K562 (cell line): ENCODE measurements around the gene MEAF6. TPM values are rescaled to one million over a fixed set of nuclear protein-coding genes. Genes with fewer than 3 reads are reported as not detected.
A peak's percentile ranks its signal among the peaks of the same experiment; 100 is the strongest.

Experiments
- CBFA2T2 ChIP-seq: fragments of 450-650 bp; conservative IDR thresholded peaks from 2 replicates; pipeline ENCODE4 v1.6.1; 2017; ENCODE audit warnings: mild to moderate bottlenecking
- ETS1 ChIP-seq: conservative IDR thresholded peaks from 2 replicates; pipeline ENCODE4 v1.6.1; 2011; ENCODE audit warnings: low read depth, mild to moderate bottlenecking, low read length; ENCODE audit not compliant: control insufficient read depth
- FOSL1 ChIP-seq: fragments of 200-800 bp; sonication (Bioruptor generic); conservative IDR thresholded peaks from 2 replicates; pipeline ENCODE4 v1.6.1; 2016; ENCODE audit warnings: missing genetic modification characterization, missing compliant biosample characterization
- IRF9 ChIP-seq: fragments of 450-650 bp; IDR thresholded peaks from 2 replicates; pipeline ENCODE4 v1.6.1; 2016; ENCODE audit warnings: missing biosample characterization, missing genetic modification characterization
- MBD1 ChIP-seq: fragments of 250-450 bp; sonication (Bioruptor Pico); IDR thresholded peaks from 2 replicates; pipeline ENCODE4 v1.8.0; 2022; ENCODE audit warnings: inconsistent platforms
- MCM7 ChIP-seq, 2 experiments: fragments of 450-650 bp; IDR thresholded peaks; 2 replicates each; pipeline ENCODE4 v1.6.1; 2016 to 2018
- PRDM10 ChIP-seq: fragments of 450-650 bp; IDR thresholded peaks from 2 replicates; pipeline ENCODE4 v1.6.1; 2018; ENCODE audit not compliant: partially characterized antibody
- SLC30A9 ChIP-seq: fragments of 250-450 bp; sonication (Bioruptor Pico); IDR thresholded peaks from 2 replicates; pipeline ENCODE4 v1.8.0; 2022; ENCODE audit warnings: mild to moderate bottlenecking, moderate library complexity
- STAT5A ChIP-seq: IDR thresholded peaks from 2 replicates; pipeline ENCODE4 v1.6.1; 2012; ENCODE audit warnings: low read length, inconsistent platforms, borderline replicate concordance
- THAP7 ChIP-seq: fragments of 250-450 bp; sonication (Bioruptor Pico); IDR thresholded peaks from 2 replicates; pipeline ENCODE4 v1.5.0; 2021
- TSHZ1 ChIP-seq: fragments of 250-450 bp; sonication (Bioruptor Pico); IDR thresholded peaks from 2 replicates; pipeline ENCODE4 v1.4.0; 2020; ENCODE audit warnings: mild to moderate bottlenecking, moderate library complexity
- ZBED1 ChIP-seq: IDR thresholded peaks from 2 replicates; pipeline ENCODE4 v1.6.1; 2014
- ZC3H4 ChIP-seq: sonication (generic); formaldehyde crosslinking; IDR thresholded peaks from 2 replicates; pipeline ENCODE4 v1.9.0; 2021; ENCODE audit warnings: missing genetic modification reagents, borderline replicate concordance
- ZNF12 ChIP-seq: sonication (generic); formaldehyde crosslinking; IDR thresholded peaks from 2 replicates; pipeline ENCODE4 v1.4.0; 2020; ENCODE audit warnings: mild to moderate bottlenecking, missing genetic modification reagents
- ZNF444 ChIP-seq: fragments of 250-450 bp; sonication (Bioruptor Pico); IDR thresholded peaks from 2 replicates; pipeline ENCODE4 v1.4.0; 2020; ENCODE audit warnings: mild to moderate bottlenecking, moderate library complexity
- polyA plus RNA-seq, 8 experiments: library from polyadenylated mRNA; depleted of rRNA in 4 of 8; stranded (reverse) in 5 of 8; unstranded in 3 of 8; fragments of >200 nt; fragmentation: Nextera tagmentation in 2 of 8; fragmentation: Illumina TruSeq in 1 of 8; extraction: Ambion mirVana in 2 of 8; extraction: Trizol in 1 of 8; gene quantifications; 2 replicates each; pipeline versions ENCODE4 v1.2.1 to v1.2.3, GENCODE V29; 2011 to 2014; ENCODE audit warnings: inconsistent platforms in 1 of 8, missing spikeins in 1 of 8
- total RNA-seq, 7 experiments: library from RNA; depleted of rRNA in 6 of 7; stranded (reverse); fragments of >200 nt in 6 of 7; fragmentation: Illumina TruSeq in 2 of 7; extraction: Trizol in 2 of 7; gene quantifications; 2 replicates each; pipeline versions ENCODE4 v1.2.1 to v1.2.3, GENCODE V29; 2011 to 2021; ENCODE audit warnings: low replicate concordance in 1 of 7

The MEAF6 gene
- total and polyA plus RNA-seq, 9 of the 15 experiments (the other 6 are each of a cell fraction or from before 2014, with no cell fraction given): 55.0 to 151 (median 92.3) TPM

- TF ChIP-seq MBD1 (CRISPR knock-in tag) (0 out of 2 replicates have a peak, but pooled peaks have one; percentile 14), ZNF444 (no peak), ZBED1 (0 out of 2 replicates have a peak, but pooled peaks have one; percentile 60), CBFA2T2 (peak; percentile 86), ZC3H4 (CRISPR knock-in tag) (no peak), STAT5A (no peak), PRDM10 (peak; percentile 33), ZNF12 (CRISPR knock-in tag) (0 out of 2 replicates have a peak, but pooled peaks have one; percentile 14), FOSL1 (tag) (0 out of 2 replicates have a peak, but pooled peaks have one; percentile 55), IRF9 (no peak), TSHZ1 (no peak), ETS1 (peak; percentile 73), SLC30A9 (CRISPR knock-in tag) (no peak), MCM7 (IDR thresholded peaks at IDR 0.05) (no peak), THAP7 (CRISPR knock-in tag) (no peak)
These were observed 39.6 kb upstream of the MEAF6 start, which contains the start of gene SNIP1 (continued) for GRCh38 chr1:37553927-37554808.
